ENCODE measurements around the gene TEX10. TPM values are rescaled to one million over a fixed set of nuclear protein-coding genes. Genes with fewer than 3 reads are reported as not detected.

The TEX10 gene
- total RNA-seq, 1 donor from 2014 or later = 34.2 TPM

- Mint-ChIP-seq H3K4me3 (no peak overlapping the region), H3K27me3 (no peaks in the 10 kb centered on the region), H3K27ac (no peak overlapping the region), H3K4me1 (ENCODE audit: unreplicated experiment) (peaks cover 18% of the 10 kb centered on the region), H3K36me3 (peaks cover 19% of the 10 kb centered on the region), H3K9me3 (peaks cover 16% of the 10 kb centered on the region)
- no peak for TF ChIP-seq CTCF (conservative IDR thresholded peaks at IDR 0.05)
- no peak for DNase-seq (ENCODE audit: extremely low spot score, unreplicated experiment)
Observed at GRCh38 chr9:100357501-100357900, 4.8 kb upstream of the TEX10 start.

- peaks cover 19% of the 10 kb centered on the region for H3K36me3 Mint-ChIP-seq
- H3K4me3 Mint-ChIP-seq = no peak overlapping the region
- peaks cover 26% of the 10 kb centered on the region for H3K4me1 Mint-ChIP-seq (ENCODE audit: unreplicated experiment)
- no peak overlapping the region for H3K27ac Mint-ChIP-seq
- H3K9me3 Mint-ChIP-seq = peaks cover 16% of the 10 kb centered on the region
- TF ChIP-seq CTCF (conservative IDR thresholded peaks at IDR 0.05) = no peak
- H3K27me3 Mint-ChIP-seq = no peaks in the 10 kb centered on the region
- DNase-seq (ENCODE audit: extremely low spot score, unreplicated experiment) = no peak
Observed at GRCh38 chr9:100355561-100355960, 2.8 kb upstream of the TEX10 start.

GRCh38 chr9:100354121-100354800, 1.5 kb upstream of the TEX10 start:
- peaks cover 23% of the 10 kb centered on the region for H3K36me3 Mint-ChIP-seq
- peaks cover 36% of the 10 kb centered on the region for H3K4me1 Mint-ChIP-seq (ENCODE audit: unreplicated experiment)
- H3K4me3 Mint-ChIP-seq = peak overlapping the region; percentile 85
- no peak for DNase-seq (ENCODE audit: extremely low spot score, unreplicated experiment)
- H3K27me3 Mint-ChIP-seq = no peaks in the 10 kb centered on the region
- H3K9me3 Mint-ChIP-seq = peaks cover 15% of the 10 kb centered on the region
- no peak for TF ChIP-seq CTCF (conservative IDR thresholded peaks at IDR 0.05)
- peak overlapping the region; percentile 53 for H3K27ac Mint-ChIP-seq

GRCh38 chr9:100352201-100352726, 478 bp downstream of the TEX10 start:
- peaks cover 40% of the 10 kb centered on the region for H3K4me1 Mint-ChIP-seq (ENCODE audit: unreplicated experiment)
- DNase-seq (ENCODE audit: extremely low spot score, unreplicated experiment) = peak; percentile 74
- peak; percentile 35 for TF ChIP-seq CTCF (conservative IDR thresholded peaks at IDR 0.05)
- peaks cover 20% of the 10 kb centered on the region for H3K36me3 Mint-ChIP-seq
- peak overlapping the region; percentile 92 for H3K4me3 Mint-ChIP-seq
- H3K27me3 Mint-ChIP-seq = no peaks in the 10 kb centered on the region
- H3K9me3 Mint-ChIP-seq = peaks cover 12% of the 10 kb centered on the region
- H3K27ac Mint-ChIP-seq = peak overlapping the region; percentile 86

GRCh38 chr9:100351508-100351907, 1.2 kb downstream of the TEX10 start:
- H3K9me3 Mint-ChIP-seq = peaks cover 12% of the 10 kb centered on the region

More at GRCh38 chr9:100351508-100351907, 1.2 kb downstream of the TEX10 start:
- no peak for DNase-seq (ENCODE audit: extremely low spot score, unreplicated experiment)
- H3K36me3 Mint-ChIP-seq = peaks cover 17% of the 10 kb centered on the region
- H3K27me3 Mint-ChIP-seq = no peaks in the 10 kb centered on the region
- peaks cover 40% of the 10 kb centered on the region for H3K4me1 Mint-ChIP-seq (ENCODE audit: unreplicated experiment)
- TF ChIP-seq CTCF (conservative IDR thresholded peaks at IDR 0.05) = no peak
- peak overlapping the region; percentile 92 for H3K4me3 Mint-ChIP-seq
- H3K27ac Mint-ChIP-seq = peak overlapping the region; percentile 86

Measured in type B pancreatic cell (in vitro differentiated cells).